NCI-H2107 treated with DMSO at 0.1 percent for 48 hours (cell line): ENCODE data around the gene LCN6.
"Not testable (repeated sequence)": the region's sequence is repeated elsewhere in the genome, so short reads cannot be mapped to it uniquely, and the experiment has no call there.

Source experiments
- DNase-seq: peaks from one replicate; lab custom pipeline; 2025; ENCODE audit not compliant: unreplicated experiment; lab: John Stamatoyannopoulos, UW

LCN6 gene

GRCh38 chr9:136711751-136712689 lies 36.3 kb downstream of the LCN6 start, which contains the start of gene DIPK1B:
Gene DIPK1B, plus strand, starts transcription at chr9:136712572. Its CDS starts 94 bp downstream, at chr9:136712666.
- peak; percentile 66 for DNase-seq

DNA sequence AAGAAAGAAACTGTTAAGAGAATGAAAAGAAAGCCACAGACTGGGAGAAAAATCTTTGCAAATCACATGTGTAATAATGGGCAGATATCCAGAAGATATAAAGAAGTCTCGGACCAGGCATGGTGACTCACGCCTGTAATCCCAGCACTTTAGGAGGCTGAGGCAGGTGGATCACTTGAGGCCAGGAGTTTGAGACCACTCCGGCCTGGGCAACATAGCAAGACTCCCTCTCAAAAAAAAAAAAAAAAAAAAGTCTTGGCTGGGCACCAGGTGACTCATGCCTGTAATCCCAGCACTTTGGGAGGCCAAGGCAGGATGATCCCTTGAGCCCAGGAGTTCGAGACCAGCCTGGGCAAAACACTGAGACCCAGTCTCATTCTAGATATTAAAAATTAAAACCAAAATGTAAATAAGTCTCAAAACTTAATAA lies 37.1 kb downstream of the LCN6 start:
- not testable (repeated sequence) for DNase-seq

DNA sequence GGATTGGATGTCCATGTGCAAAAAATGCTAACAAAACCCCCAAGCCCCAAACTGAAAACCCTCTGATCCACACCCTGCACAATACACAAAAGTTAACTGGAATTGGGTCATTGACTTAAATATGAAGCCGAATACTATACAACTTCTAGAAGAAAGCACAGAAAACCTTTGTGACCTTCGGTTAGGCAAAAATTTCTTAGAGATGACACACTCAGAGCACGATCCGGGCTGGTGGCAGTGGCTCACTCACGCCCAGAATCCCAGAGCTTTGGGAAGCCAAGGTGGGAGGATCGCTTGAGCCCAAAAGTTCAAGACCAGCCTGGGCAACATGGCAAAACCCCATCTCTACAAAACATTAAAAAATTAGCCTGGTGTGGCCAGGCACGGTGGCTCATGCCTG lies 37.8 kb downstream of the LCN6 start:
- no peak for DNase-seq

DNA sequence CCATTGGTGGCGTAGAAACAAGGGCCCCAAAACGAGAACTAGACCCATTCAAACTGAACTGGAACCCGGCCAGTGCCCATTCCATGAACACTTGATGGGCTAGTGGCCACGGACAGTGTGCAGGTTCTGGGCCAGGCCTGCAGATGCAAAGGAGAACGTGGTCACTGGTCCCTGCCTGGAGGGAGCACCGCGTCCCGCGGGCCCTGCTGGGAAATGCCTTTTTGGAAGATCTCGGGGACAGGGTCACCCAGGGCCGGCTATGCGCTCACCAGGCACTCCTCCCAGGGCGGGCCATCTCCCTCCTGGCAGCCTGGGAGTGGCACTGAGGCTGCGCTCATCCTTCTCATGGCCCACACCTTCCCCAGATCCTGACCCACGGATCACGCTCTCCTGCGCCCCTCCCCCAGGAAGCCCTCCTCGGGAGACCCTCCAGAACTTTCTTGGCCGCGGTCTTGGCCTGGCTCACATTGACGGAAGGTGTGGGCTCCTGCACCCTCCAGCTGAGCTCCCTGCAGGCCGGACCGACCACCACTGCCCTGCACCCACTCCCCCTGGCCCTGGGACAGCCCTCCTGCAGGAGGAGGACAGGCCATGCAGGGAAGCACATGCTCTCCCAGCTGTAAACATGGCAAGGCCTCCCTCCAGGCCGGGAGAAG lies 38.7 kb downstream of the LCN6 start:
- no peak for DNase-seq

DNA sequence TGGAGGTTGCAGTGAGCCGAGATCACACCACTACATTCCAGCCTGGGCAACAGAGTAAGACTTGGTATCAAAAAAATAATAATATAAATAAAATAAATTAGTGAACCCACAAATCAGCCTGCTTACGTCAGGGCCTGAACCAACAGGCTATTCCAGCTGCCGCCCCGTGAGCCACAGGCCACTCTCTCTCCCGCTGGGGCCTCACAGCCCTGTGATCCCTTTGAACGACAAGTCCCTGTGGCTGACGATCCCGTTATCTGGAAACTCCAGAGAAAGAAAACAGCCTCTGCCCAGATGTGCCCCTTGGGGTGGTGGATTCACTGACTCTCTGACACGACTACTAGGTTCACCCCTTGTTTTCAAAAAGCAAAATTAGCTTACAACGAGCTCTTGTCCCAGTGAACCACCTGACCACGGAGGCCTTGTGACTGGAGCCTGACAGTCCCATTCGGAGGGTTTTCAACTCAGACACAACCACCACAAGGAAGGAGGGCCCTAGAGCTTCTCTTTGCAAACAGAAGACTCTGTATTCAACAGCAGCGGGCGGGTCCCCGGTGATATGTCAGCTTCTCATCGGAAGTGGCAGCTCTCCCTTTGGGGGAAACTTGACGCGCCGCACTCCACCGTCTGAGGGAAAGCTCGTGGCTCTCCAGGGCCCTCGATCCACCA lies 40.3 kb downstream of the LCN6 start:
- no peak for DNase-seq

- DNase-seq: no peak
These were observed 41.3 kb downstream of the LCN6 start for GRCh38 chr9:136707011-136707410.

DNA sequence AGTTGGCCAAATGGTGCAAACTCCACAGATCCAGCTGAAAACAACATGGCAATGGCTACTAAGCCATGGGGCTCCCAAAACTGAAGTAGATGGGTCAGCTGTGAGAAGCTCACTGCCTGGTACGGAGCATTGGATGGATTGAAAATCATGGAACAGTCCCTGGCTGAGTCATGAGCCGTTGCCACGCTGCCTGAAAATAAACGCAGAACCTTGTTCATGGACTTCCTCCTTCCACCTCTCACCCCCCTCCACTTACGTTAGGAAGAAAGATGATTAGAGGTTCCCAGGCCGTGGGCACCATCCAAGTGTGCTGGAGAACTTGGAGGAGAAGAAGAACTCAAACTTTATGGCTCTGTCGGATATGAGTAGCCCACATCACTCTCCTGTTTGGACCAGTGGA lies 42.8 kb downstream of the LCN6 start:
- DNase-seq: no peak

DNA sequence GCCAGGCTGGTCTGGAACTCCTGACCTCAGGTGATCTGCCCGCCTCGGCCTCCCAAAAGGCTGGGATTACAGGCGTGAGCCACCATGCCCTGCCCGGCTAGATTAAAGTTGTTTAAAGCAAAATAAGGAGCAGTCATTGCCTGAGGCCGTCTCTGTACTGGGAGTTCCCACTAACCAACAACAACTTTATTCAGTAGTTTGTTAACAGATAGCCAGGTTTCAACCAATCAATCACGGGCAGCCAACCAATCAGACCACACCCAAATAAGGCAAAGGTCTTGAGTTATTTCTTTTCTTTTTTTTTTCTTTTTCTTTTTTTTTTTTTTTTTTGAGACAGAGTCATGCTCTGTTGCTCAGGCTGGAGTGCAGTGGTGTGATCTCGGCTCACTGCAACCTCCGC lies 43.6 kb downstream of the LCN6 start:
- not testable (repeated sequence) for DNase-seq

DNA sequence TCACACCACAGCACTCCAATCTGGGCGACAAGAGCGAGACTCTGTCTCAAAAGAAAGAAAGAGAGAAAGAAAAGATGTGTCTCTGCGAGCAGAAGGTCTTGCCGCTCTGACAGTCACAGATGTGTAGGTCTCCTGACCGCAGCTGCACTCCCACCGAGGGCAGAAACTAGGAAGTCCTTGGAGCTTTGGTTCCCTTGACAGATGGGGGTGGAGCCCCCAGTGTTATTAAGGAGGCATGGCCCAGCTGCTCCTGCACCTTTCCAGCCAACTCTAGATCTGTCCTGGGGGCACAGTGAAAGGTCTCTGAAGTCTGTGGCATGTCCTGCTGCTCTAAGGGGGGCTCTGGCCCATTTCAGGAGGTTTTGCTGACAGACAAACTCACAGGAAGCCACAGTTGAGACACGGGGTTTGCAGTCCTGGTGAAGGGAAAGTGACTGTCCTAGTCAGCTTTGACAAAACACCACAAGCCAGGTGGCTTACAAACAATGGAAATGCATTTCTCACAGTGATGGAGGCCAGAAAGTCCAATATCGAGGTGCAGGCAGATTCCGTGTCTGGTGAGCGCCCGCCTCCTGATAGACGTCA lies 45.0 kb downstream of the LCN6 start:
- no peak for DNase-seq

DNA sequence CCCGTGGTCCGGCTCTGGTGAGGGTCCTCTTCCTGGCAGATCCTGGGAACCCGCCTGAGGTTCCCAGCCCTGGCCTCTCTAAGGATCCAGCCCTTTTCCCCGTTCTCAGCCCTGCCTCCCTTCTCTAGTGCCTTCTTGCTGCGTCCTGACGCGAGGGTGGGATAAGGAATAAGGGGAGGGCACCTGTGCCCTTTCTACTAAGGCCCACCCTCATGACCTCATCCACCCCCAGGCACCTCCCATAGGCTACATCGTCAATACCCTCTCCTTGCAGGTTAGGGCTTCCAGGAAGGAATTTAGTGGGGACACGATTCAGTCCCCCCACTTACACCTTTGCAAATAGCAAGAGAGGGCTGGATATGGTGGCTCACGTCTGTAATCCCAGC lies 46.7 kb downstream of the LCN6 start:
- DNase-seq: no peak

GRCh38 chr9:136700959-136701667 lies 47.2 kb downstream of the LCN6 start:
- DNase-seq: no peak

GRCh38 chr9:136700304-136700703 lies 48.0 kb downstream of the LCN6 start:
- no peak for DNase-seq

GRCh38 chr9:136698635-136699246 lies 49.6 kb downstream of the LCN6 start:
- DNase-seq: no peak

DNA sequence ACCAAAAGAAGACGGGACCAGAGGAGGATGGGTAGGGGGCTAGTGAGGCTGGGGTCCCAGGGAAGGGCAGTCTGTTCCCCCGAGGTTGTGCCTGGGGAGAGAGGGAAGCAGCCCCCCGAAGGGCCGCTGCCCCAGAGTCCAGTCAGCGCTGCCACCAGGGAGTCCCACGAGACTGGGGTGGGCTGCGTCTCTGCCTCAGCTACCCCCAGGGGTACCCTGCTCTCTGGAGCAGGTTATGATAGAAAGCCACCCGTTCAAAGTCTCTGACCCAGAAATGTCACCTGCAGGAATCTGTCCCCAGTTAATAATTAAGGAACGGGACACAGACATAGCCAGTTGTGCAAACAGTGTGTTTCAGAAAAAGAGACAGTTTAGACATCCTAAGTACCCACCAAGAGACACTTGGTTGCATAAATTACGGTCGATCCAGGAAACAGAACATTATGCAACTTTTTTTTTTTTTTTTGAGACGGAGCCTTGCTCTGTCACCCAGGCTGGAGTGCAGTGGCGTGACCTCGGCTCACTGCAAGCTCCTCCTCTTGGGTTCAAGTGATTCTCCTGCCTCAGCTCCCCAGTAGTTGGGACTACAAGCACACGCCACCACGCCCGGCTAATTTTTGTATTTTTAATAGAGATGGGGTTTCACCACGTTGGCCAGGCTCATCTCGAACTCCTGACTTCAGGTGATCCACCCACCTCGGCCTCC lies 50.4 kb downstream of the LCN6 start:
- DNase-seq: no peak

GRCh38 chr9:136697146-136697820 lies 51.0 kb downstream of the LCN6 start:
- DNase-seq: no peak

GRCh38 chr9:136696502-136696901 lies 51.8 kb downstream of the LCN6 start:
- DNase-seq: no peak

DNA sequence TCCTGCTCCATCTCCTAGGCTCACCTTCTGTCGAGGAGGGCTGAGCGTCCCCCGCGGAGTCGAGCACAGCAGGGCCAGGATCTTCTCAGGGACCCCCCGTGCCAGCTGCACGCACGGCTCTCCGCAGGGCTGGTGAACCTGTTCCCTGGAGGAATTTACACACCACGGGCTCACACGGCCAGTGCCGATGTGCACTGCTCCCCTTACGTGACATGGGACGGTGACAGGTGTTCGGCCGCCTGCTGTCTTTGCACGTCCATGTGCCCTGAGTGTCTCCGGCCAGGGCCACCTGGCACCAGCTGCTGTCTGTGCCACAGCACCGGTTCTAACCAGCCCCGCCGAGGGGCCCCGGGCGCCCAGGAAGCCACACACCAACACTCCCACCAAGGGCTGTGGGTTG lies 52.4 kb downstream of the LCN6 start:
- DNase-seq: peak; percentile 67

GRCh38 chr9:136695435-136695895 lies 52.9 kb downstream of the LCN6 start:
- DNase-seq: peak; percentile 94

DNA sequence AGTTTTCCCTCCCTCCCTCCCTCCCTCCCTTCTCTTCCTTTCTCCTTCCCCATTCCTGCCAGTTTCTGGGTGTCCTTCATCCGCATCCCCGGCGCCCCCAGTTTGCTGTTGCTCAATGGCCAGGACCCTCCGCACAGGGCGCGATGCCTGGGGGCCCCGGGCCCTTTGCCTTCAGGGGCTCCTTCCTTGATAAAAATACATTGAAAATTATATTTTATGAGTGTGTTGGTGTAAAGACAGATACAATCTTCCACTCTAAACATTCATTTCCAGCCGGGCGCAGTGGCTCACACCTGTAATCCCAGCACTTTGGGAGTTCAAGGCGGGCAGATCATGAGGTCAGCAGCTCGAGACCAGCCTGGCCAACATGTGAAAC lies 53.5 kb downstream of the LCN6 start:
- DNase-seq: no peak
